CD4-positive, alpha-beta T cell treated with Interleukin-17A for 1 hour (primary cell): Measurements from ENCODE around the gene CIB2.
A peak's percentile ranks its signal among the peaks of the same experiment; 100 is the strongest.

Source experiments
- DNase-seq: peaks from one replicate; pipeline ENCODE4 v3.0.0-alpha.2; 2020

The CIB2 gene

DNA sequence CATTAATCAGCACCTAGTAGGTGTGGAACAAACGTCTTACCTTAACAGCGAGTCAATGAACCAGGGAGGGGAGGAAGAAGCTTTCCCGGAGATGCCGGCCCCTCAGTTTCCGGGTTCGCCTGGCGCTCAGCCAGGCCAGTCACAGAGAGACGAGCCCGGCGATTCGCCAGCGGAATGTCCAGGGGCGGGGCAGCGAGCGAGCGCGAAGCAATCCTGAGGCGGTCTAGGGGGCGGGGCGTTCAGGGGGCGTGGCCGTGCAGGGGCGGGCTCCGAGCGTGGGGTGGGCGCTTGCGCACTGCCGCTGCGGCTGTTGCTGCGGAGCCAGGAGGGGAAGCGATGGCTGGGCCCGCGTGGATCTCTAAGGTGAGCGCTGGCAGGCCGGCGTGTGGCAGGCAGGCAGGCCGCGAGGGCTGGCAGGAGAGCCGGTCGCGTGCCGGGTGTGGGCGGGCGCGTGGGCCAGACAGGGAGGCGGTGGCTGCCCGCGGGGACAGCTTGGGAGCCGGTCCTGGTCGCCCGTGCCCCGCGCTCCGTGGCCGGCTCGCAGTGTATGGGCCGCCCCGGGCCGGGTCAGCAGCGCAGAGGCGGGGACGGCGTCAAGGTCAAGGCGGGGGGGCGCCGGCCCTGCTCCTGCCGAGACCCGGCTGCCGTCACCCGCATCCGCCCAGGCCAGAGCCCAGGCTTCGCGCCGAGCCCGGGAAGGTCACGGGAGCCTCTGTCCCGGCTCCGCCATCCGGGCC lies 18.0 kb upstream of the CIB2 start, which contains the start of gene IDH3A:
TSS of gene IDH3A (plus strand) at position 295 of the 737 bp plus-strand sequence. CDS start at position 337, 42 bp downstream.
- DNase-seq = peak; percentile 98

DNA sequence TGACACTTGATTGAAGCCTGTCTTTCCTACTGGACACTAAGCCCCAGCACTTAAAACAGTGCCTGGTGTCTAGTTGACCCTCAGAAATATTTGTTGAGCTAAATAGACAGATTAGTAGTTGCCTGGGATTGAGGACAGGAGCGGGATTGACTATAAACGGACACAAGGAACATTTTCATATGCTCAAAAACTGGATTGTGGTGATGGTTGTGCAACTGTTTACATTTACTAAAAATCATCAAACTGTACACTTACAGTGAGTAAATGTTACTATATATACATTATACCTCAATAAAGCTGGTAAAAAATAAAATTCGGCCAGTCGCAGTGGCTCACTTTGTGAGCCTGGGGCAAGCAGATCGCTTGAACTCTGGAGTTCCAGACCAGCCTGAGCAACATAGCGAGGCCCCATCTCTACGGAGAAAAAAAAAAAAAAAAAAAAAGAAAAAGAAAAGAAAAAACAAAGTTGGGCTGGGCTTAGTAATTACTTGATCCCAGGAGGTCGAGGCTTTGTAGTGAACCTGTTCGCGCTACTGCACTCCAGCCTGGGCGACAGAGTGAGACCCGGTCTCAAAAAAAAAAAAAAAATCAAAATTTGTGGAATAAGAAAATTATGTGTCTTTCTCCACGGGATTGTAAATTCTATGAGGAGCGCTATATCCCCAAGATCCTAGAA lies 17.3 kb upstream of the CIB2 start:
- peak; percentile 23 for DNase-seq

DNA sequence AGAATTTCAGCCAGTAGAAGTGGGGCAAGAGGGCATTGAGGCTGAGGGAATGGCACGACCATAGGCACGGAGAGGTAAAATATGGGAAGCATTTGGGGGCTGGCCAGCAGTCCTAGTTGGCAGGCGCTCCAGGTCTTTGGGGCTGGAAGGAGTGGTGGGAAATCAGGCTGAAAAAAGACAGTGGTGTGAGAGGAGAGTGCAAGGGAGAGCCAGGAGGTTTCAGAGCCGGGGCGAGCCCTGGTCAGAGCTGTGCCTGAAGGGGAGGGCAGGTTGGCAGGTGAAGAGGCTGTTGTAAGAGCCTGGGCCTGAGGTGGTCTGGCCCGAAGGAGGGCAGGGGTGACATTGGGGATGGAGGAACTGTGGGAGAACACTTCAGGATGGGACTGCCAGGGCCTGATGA lies 16.3 kb upstream of the CIB2 start:
- no peak for DNase-seq

DNA sequence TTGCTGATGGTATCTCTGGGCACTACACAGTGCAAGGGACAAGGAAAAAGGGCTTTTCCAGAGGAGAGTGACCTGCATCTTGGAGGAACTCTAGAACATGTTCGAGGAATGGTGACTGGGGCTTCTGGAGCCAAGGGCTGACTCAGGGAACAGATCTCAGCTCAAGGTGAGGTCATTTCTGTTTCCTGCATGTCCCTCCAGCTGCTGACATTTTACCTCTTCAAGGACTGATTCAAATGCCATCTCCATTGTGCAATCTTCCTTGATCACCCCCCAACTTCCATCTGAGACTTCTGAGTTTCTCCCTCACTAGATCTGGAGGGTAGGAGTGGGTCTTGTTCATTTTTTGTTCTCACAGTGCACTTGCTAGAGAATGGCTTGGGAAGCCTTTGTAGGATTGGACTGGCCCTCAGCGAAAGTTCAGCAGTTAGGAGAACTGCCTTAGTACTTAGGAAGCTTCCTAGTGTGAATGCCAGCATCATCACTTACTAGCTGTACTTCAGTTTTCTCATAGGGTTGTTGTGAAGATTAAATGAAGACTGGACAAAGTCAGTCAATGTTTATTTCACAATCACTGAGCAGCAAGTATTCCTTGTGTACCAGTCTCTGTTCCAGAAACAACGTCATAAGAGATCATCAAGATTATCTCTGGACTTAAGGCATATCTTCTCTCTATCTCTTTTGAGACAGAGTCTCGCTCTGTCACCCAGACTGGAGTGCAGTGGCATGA lies 15.3 kb upstream of the CIB2 start:
- DNase-seq = no peak

DNA sequence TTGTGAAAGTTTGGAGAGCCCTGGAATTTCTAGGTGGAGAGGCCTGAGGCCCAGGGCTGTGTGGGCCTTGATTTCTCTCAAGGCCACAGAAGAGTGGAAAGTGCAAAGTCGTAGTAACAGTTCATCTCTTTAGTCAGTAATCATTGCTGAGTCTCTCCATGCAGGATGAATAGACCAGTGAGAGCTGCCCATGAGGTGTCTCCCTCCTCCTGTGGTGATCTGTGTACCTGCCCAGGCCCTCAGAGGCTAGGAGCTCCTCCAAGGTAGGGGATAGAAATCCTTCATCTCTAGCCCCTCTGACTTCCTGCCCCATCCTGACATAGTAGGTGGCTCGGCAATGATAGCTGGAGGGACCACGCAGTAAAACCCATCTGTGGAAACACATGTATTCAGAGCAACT lies 11.1 kb upstream of the CIB2 start:
- no peak for DNase-seq

DNA sequence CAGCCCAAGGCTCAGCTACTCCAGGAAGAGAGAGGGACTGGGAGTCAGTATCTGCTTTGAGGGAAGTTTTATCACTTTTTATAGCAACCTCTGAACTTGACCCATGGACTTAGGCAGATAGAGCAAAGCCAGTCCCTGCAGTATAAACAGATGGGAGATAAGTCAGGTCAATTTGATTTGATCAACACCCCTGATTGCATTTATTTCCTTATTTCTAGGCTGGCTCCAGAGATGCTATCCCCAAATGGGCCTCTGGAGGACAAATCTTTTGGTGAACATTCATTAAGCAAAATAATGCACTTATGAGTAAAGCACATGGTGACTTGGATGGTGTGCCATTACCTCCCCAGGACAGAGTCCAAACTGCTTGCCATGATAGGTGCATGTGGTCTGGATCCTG lies 9.0 kb upstream of the CIB2 start:
- DNase-seq = no peak

DNA sequence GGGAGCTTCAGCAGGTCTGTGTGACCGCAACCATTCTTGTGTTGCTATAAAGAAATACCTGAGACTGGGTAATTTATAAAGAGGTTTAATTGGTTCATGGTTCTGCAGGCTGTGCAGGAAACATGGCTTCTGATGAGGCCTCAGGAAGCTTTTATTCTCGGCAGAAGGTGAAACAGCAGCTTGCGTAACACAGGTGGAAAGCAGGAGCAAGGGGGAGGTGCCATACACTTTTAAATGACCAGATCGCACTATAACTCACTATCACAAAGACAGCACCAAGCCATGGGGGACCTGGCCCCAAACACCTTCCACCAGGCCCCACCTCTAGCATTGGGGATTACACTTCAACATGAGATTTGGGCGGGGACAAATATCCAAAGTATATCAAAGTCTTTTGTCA lies 8.3 kb upstream of the CIB2 start:
- no peak for DNase-seq

DNA sequence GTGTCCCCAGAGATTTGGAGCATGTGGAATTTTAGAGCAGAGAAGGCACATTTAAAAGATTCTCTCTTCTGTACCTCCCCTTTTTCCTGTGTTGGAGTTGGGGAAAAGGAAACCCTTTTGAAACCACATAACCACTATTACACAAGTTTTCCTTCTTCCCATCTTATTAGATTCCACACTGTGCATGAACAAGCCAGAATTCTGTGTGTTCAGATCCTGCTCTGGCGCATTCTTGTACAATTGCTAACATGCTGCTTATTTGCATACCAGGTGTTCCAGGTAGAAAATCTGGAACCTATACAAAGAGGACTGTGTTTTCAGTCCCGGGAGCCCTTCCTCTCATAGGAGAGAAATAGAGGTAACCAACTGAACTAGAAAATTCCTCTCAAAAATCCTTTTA lies 2.6 kb upstream of the CIB2 start:
- DNase-seq = no peak

DNA sequence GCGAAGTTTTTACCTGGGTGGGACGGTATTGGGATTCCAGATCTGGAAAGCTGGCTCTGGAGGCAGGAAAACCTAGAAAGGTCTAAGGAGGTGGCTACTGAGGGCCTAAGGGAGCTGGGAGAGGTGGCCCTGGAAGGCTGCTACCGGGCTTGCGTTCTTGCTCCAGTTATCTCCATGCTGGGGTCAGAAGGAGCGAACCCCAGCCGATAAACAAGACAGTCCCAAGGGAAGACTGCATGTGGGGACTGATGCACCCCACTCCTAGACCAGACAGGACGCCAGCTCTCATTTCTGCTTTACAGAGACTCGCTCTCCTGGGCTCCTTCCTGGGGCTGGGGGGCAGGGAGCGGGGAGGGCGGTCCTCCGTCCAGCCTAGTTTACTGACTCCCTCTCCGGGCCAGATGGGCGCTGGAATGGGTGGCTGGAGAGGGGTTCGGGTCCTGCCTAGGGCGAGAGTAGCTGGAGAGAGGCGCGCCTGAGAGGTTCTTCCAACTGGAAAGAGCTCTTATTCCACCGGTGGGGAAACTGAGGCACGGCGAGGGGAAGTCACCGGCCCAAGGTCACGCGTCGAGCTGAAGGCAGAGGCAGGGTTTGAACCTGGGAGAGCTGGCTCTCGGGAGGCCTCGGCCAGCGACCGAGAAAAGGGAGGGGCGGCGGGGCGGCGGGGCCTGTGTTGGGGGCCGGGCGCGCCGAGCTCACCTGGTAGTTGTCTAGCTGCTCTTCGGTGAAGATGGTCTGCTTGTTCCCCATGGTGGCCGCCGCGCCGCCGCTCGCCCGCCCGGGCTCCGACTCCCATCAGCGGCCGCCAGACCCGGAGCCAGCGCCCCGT lies 565 bp downstream of the CIB2 start:
- no peak for DNase-seq

DNA sequence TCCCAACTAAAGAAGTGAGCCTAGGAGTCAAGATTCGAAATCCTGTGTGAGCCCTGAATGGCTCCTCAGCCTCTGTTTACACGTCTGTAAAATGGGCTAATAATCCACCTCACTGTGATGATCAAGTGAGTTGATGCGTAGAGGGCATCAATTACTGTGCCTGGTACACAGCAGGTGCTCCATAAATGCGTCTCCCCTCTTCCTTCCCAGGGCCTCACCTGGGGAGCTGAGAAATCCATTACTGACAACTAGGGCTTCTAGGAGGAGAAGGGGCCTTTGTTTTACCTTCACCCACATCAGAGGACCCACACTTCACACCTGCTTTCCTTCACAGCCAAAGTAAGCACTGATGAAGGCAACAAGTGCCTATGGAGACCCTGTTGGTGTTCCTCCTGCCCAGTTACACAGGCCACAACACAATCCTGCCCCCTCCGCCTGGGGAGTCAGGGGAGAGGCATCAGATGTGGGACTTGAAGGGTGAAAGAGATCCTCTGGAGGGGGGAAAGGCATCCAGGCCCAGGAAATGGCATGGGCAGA lies 1.4 kb downstream of the CIB2 start:
- DNase-seq = no peak

DNA sequence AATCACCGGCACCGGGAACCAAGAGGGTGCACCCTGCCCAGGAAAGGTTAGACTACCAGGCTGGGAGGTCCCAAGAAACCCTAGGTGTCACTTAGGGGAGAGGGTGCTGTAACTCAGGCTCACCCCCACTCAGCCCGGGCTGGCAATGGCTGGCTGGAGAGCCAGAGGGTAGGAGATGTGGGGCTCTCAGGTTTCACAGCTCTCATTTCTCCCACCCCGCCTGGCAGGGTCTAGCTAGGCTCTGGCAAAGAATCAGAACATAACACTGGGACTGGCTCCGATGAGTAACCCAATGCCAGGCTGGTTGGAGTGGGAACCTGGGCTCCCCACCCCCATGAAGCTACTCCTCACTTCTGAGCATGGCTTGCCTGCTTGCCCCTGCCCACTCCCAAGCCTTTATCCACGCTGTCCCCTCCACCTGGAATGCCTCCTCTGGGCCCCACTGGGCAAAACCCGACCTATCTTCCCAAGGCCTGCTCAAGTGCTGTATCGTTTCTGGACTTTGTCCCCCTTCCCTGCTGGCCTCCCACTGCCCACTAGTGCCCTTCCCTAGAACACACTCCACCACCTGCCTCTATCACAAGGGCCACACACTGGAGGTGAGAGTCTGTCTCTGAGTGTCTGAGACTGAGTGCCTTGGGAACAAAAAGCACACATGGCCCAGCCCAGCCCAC lies 2.0 kb downstream of the CIB2 start:
- DNase-seq = no peak

DNA sequence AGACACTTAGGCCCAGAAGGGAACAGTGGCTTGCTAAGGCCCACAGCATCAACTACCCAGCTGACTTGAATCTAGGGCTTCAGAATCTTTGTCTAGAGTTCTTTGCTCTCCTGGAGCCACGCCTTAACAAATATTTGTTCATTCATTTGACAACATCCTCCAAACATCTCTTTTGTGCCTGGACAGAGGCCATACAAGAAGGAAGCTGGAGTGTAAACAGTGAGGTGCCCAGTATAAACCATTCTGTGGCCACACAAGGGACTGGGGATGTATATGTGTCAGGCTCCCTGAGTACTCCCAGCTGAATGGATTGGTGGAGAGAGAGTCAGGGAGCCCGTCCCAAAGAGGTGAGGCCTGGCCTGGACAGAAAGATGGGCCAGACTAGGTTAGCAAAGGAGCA lies 3.4 kb downstream of the CIB2 start:
- DNase-seq = no peak

DNA sequence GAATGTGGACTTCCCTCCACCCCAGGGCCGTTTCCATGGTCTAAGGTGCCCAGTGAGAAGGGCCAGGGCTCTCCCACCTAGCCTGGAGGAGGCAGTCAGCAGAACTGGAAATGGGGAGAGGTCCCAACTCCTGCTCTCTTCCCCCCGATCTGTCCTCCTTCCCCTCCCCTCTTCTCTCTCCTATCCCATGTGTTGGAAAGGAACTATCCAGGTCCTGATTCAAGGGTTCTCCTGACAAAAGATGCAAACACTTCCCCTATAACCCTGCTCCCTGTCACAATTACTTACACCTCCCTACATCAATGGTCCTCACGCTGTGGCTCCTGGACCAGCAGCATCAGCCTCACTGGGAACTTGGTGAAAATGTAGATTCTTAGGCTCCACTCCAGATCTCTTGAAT lies 6.0 kb downstream of the CIB2 start:
- DNase-seq = no peak

DNA sequence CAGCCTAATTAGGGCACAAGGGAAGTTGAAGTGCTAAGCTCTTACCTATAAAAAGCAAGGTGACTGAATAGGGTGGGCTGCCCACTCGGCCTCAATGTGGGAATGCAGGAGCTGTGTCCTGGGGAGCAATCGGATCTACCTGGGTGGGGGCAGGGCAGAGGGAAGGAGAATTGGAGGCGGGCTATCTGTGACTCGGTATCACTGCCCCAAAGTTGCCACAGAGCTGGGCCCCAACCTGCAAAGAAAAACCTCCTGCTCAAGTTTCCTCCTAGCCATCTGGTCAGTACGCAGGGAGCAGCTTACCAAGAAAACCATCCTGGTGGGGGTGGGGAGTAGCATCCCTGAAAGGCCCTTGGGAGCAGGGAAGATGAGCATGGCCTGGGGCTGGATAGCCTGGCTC lies 10.7 kb downstream of the CIB2 start:
- DNase-seq = no peak

DNA sequence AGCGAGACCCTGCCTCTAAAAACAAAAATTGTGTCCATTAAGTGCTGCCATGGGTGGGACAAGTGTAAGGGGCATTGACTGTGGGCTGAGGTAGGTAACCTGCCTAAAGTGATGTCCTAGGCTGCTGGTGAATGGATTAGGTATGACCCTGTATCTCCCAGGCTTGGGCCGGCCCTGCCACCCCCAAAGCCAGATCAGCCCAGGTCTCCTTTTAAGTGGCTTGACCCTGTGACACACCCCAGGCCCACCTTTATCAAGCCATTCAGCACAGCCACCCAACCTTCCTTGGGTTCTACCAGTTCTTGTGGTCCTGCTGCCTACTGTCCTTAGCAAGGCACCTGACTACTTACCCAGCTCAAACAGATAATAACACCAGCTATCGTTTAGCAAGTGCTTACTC lies 18.7 kb downstream of the CIB2 start:
- DNase-seq = no peak

DNA sequence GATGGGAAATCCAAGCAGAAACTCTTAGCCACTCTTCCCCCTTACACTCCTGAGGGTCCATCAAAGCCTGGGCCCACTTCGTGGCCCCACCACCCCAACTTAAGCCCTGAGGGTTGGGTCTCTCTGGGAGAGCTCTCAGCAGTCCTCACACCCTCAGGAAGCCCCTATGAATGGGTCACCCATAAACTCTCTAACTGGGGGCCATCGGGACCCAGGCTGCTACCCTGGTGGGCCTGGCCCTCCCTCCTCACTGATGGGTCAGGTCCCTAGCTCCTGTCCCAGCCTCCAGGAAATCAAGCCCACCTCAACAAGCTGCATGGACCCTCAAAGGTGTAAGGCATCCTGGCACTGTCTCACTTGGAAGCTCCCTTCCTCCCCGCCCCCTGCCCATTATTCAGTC lies 19.5 kb downstream of the CIB2 start:
- no peak for DNase-seq

DNA sequence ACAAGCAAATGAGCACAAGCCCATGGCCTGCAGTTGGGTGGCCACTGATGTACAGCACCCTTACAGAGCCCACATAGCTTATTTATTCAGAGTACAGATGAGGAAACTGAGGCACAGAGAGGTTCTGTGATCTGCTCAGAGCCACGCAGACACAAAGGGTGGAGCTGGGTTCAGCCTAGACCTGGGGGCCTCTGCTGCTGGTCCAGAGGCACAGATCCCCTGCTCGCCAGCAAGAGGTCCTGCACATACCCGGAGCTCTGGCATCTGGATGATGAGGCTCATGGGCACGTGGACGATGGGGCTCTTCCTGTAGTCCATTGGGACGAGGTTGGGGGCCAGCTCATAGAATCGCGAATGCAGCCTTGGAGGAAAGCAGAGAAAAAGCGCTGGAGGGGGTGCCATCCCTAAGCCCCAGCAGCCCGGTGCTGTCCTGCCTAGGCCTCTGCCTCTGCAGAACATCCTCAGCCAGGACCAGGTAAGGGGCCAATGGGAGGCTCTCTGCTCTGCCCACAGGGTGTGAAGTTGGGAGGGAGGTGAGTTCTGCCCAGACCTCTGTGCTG lies 20.2 kb downstream of the CIB2 start:
- DNase-seq = no peak

DNA sequence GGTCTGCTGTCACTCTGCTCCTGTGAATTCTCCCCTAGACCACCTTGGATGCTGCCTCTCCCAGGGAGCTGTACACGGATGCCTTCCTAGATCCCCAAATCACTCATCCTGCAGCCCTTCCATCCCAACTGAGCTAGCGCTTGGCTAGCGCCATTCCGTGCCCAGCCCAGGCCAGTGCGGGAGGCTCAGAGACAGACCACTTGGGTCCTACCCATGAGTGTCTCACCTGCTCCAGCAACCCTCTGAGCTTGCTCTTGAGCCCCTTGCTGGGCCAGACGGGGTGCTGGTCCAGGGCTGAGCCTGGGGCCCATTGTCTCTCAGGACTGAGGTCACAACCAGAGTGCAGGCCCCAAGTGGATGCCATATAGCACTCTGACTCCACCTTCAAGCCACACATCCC lies 21.1 kb downstream of the CIB2 start:
- DNase-seq = no peak

DNA sequence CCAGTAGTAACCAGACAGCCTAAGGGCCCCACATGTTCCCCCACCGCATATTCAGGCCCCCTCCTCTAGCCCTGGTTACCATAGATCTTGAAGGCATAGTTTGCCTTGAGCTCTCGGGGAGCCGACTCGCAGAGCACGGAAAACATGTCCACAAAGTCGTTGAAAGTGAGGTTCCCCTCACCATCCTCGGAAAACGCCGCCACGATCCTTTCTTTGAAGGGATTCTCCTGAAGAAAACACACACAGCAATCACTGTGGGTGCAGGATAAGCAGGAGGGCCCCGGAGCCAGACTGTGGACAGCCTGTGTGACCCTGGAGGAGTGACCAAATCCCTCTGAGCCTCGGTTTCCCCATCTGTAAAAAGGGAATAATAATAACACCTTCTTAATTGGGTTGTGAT lies 22.1 kb downstream of the CIB2 start:
- no peak for DNase-seq

DNA sequence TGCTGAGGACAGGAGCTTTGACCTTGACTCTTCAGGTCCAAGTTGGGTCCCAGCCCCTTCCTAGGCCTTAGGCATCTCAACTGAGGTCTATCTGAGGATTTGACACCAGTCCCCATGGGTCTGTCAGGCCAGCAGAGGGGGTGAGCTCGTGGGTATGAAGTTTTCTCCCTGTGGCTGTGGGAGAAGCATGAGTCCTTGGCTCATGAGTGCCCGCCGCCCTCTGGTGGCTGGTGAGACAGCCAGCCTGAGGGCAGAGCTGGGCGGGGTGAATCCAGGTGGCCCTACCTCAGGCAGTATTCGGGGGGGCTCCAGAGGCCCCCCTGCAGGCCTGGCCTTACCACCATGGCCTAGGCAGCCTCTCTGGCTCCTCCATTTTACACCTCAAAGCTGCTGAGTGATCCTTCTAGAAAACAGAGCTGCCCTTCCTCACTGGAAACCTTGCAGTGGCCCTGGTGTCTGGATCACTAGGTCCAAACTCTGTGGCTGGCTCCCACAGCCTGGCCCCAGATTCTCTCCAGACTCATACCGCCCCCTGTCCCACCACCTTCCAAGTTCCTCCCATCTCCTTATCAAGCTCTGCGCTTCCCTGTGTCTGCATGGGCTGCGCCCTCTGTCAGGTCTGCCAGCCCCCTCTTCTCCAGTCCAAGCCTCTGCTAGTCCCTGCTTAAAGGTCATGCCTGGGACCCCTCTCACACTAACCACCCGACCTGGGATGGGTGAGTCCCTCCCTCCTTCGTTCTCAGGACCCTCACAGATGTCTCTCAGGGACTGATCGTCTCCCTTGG lies 22.8 kb downstream of the CIB2 start:
- DNase-seq = peak; percentile 88

DNA sequence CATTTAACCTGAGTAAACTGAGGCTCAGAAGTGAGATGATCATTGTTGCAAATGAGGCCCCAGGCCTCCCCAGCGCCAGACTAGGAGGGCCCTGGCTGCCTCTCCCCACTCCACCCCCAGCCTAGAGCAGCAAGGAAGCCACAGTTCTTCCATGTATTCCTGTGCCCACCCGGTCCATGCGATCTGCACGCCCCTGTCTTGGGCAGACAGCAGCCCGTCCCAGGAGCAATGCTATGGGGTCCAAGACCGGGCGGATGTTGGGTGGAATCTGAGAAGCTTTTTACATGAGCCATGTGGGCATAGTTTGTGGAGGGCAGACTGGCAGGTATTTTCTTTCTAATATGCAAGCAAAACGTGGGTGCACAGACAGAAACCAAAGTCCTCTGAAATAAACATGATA lies 23.8 kb downstream of the CIB2 start:
- no peak for DNase-seq
